Measurements from ENCODE around the gene DOCK4. TPM values are rescaled to one million over a fixed set of nuclear protein-coding genes. Genes with fewer than 3 reads are reported as not detected.

DOCK4 gene
- total and polyA plus RNA-seq, 2 donors from 2014 or later, result 3.2 to 38.9 TPM

DNA sequence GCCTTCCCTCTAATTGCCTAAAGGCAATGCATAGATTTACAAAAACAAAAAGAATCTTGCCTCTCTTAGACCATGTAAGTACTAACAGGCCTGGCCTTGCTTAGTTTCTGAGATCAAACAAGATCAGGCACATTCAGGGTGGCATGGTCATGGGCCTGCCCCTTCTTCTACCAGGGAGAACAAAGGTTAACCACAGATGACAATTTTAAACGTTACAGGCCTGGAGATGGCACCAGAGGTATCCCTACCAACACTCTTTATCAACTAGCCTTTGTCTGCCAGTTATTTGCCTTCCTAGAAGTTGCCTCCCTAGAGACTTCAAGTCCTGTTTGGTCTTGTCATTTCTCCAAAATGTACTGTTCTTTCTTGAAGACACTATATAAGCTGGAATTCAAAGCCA, 252.6 kb downstream of the DOCK4 start:
- no peaks in the 10 kb centered on the region for H3K27me3 ChIP-seq (ENCODE audit: control insufficient read depth, insufficient read depth, low read length)
- H3K9ac ChIP-seq (ENCODE audit: low read length in 3 of 3), result no peak overlapping the region
- FAIRE-seq (no peak), DNase-seq (peak in 1 of 5 donors; percentile 46)
- TF ChIP-seq CTCF (IDR thresholded peaks at IDR 0.05; ENCODE audit: borderline replicate concordance, extremely low read depth, insufficient read depth), result no peak
- intact Hi-C loops (cut with DNase I), result no loop called here
- H3K36me3 ChIP-seq (ENCODE audit: control insufficient read depth in 2 of 3, insufficient read depth in 3 of 3, low read length in 3 of 3), result no peaks in the 10 kb centered on the region
- no peaks in the 10 kb centered on the region for H3K9me3 ChIP-seq (ENCODE audit: control insufficient read depth in 2 of 3, insufficient read depth in 1 of 3, low read length in 3 of 3)
- H3K27ac ChIP-seq (ENCODE audit: low read depth in 2 of 2, low read length in 2 of 2), result peak overlapping the region; percentile 53 to 83
- H3K4me3 ChIP-seq (ENCODE audit: low read length in 3 of 3), result no peak overlapping the region
- peaks cover 2 to 14% (median 5%) of the 10 kb centered on the region in 3 donors for H3K4me1 ChIP-seq (ENCODE audit: control insufficient read depth in 2 of 3, insufficient read depth in 2 of 3, low read depth in 1 of 3, low read length in 3 of 3)

DNA sequence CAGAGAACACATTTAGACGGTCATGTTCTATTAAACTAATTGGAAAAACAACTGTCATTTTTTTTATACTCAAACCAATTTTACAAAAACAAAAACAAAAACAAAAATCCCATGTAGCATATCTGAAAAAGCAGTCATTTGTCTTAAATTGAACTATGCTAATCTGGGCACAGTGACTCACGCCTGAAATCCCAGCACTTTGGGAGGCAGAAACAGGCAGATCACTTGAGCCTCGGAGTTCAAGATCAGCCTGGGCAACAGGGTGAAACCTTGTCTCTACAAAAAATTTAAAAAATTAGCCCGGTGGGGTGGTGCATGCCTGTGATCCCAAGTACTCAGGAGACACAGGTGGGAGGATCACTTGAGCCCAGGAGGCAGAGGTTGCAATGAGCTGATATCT, 253.4 kb downstream of the DOCK4 start:
- intact Hi-C loops (cut with DNase I), result no loop called here
- H3K27me3 ChIP-seq (ENCODE audit: control insufficient read depth, insufficient read depth, low read length), result no peaks in the 10 kb centered on the region
- H3K4me1 ChIP-seq (ENCODE audit: control insufficient read depth in 2 of 3, insufficient read depth in 2 of 3, low read depth in 1 of 3, low read length in 3 of 3), result peaks cover 2 to 14% (median 5%) of the 10 kb centered on the region in 3 donors
- H3K4me3 ChIP-seq (ENCODE audit: low read length in 3 of 3), result no peak overlapping the region
- TF ChIP-seq CTCF (IDR thresholded peaks at IDR 0.05; ENCODE audit: borderline replicate concordance, extremely low read depth, insufficient read depth), result no peak
- H3K9ac ChIP-seq (ENCODE audit: low read length in 3 of 3), result no peak overlapping the region
- H3K36me3 ChIP-seq (ENCODE audit: control insufficient read depth in 2 of 3, insufficient read depth in 3 of 3, low read length in 3 of 3), result no peaks in the 10 kb centered on the region
- DNase-seq (no peak), FAIRE-seq (no peak)
- H3K9me3 ChIP-seq (ENCODE audit: control insufficient read depth in 2 of 3, insufficient read depth in 1 of 3, low read length in 3 of 3), result no peaks in the 10 kb centered on the region
- peak overlapping the region in 1 of 2 donors; percentile 11 for H3K27ac ChIP-seq (ENCODE audit: low read depth in 2 of 2, low read length in 2 of 2)

GRCh38 chr7:111951052-111951451, 255.1 kb downstream of the DOCK4 start:
- DNase-seq (no peak), FAIRE-seq (no peak)
- intact Hi-C loops (cut with DNase I), result no loop called here
- H3K4me3 ChIP-seq (ENCODE audit: low read length in 3 of 3), result no peak overlapping the region
- no peak overlapping the region for H3K27ac ChIP-seq (ENCODE audit: low read depth in 2 of 2, low read length in 2 of 2)
- H3K27me3 ChIP-seq (ENCODE audit: control insufficient read depth, insufficient read depth, low read length), result no peaks in the 10 kb centered on the region
- H3K4me1 ChIP-seq (ENCODE audit: control insufficient read depth in 2 of 3, insufficient read depth in 2 of 3, low read depth in 1 of 3, low read length in 3 of 3), result peaks cover 2 to 14% (median 5%) of the 10 kb centered on the region in 3 donors
- no peak for TF ChIP-seq CTCF (IDR thresholded peaks at IDR 0.05; ENCODE audit: borderline replicate concordance, extremely low read depth, insufficient read depth)
- H3K9me3 ChIP-seq (ENCODE audit: control insufficient read depth in 2 of 3, insufficient read depth in 1 of 3, low read length in 3 of 3), result no peaks in the 10 kb centered on the region
- no peaks in the 10 kb centered on the region for H3K36me3 ChIP-seq (ENCODE audit: control insufficient read depth in 2 of 3, insufficient read depth in 3 of 3, low read length in 3 of 3)
- H3K9ac ChIP-seq (ENCODE audit: low read length in 3 of 3), result no peak overlapping the region

All from kidney (tissue), 14 donors.